Uterus (tissue), 4 donors: Measurements from ENCODE around the gene TLE4. TPM values are rescaled to one million over a fixed set of nuclear protein-coding genes. Genes with fewer than 3 reads are reported as not detected.

Experiments used
- DNase-seq, 2 donors: peaks; one replicate each; pipeline ENCODE4 v3.0.0-alpha.2; 2019 to 2020
- H3K27ac ChIP-seq, 2 donors: fragments of 200-600 bp; sonication (generic); 1 replicate in 1 of 2; 2 replicates in 1 of 2; pipeline ENCODE4 v1.5.1; 2016 to 2018
- H3K27me3 ChIP-seq, 2 donors: fragments of 200-600 bp; sonication (generic); one replicate each; pipeline ENCODE4 v1.5.1; 2018 to 2019; ENCODE audit warnings: control low read depth in 1 of 2
- H3K36me3 ChIP-seq, 2 donors: fragments of 200-600 bp; sonication (generic); one replicate each; pipeline ENCODE4 v1.5.1; 2019; ENCODE audit warnings: control low read depth in 1 of 2
- H3K4me1 ChIP-seq, 2 donors: fragments of 200-600 bp; sonication (generic); one replicate each; pipeline ENCODE4 v1.5.1; 2018 to 2019; ENCODE audit warnings: control low read depth in 1 of 2
- H3K4me3 ChIP-seq, 2 donors: fragments of 200-600 bp; sonication (generic); 1 replicate in 1 of 2; 2 replicates in 1 of 2; pipeline ENCODE4 v1.5.1; 2018 to 2019; ENCODE audit warnings: mild to moderate bottlenecking in 1 of 2
- H3K9me3 ChIP-seq, 2 donors: fragments of 200-600 bp; sonication (generic); one replicate each; pipeline ENCODE4 v1.5.1; 2019; ENCODE audit warnings: control low read depth in 1 of 2
- CTCF ChIP-seq, 4 experiments: fragments of 200-600 bp in 2 of 4; fragments of 450-650 bp in 2 of 4; sonication (generic) in 2 of 4; IDR thresholded peaks; one replicate each; pipeline ENCODE4 v1.5.1; 2016 to 2019; ENCODE audit warnings: antibody characterized with exemption in 4 of 4, mild to moderate bottlenecking in 2 of 4, moderate library complexity in 1 of 4
- POLR2A ChIP-seq, 2 donors: fragments of 450-650 bp; IDR thresholded peaks; one replicate each; pipeline ENCODE4 v1.6.1; 2016; ENCODE audit warnings: antibody characterized with exemption in 2 of 2, mild to moderate bottlenecking in 1 of 2, moderate library complexity in 1 of 2
- intact Hi-C: fragments of 100-400 bp; cut with DNase I; formaldehyde crosslinking; loops from one replicate; pipeline ENCODE4 v1.15.1; 2023; ENCODE audit warnings: low total_unique reads
- total RNA-seq, 4 donors: library from RNA; depleted of rRNA in 3 of 4; stranded (reverse); fragments of >200 nt in 3 of 4; gene quantifications; one replicate each; pipeline versions ENCODE4 v1.1.0 to v1.2.4, GENCODE V29; 2014 to 2023
- donor health status: DM: yes; HTN: yes; CAD: no.

TLE4 gene
- total RNA-seq, 4 donors from 2014 or later = 21.1 to 134 (median 35.1) TPM

GRCh38 chr9:79591458-79591857 is 19.7 kb downstream of the TLE4 start:
- Histone ChIP-seq H3K4me1 (no peaks in the 10 kb centered on the region), H3K9me3 (no peaks in the 10 kb centered on the region), H3K4me3 (no peak overlapping the region), H3K27me3 (no peaks in the 10 kb centered on the region), H3K36me3 (no peaks in the 10 kb centered on the region), H3K27ac (no peak overlapping the region)
- intact Hi-C loops = no loop called here
- no peak for DNase-seq
- TF ChIP-seq POLR2A (IDR thresholded peaks at IDR 0.05) (no peak), CTCF (IDR thresholded peaks at IDR 0.05) (no peak)

DNA sequence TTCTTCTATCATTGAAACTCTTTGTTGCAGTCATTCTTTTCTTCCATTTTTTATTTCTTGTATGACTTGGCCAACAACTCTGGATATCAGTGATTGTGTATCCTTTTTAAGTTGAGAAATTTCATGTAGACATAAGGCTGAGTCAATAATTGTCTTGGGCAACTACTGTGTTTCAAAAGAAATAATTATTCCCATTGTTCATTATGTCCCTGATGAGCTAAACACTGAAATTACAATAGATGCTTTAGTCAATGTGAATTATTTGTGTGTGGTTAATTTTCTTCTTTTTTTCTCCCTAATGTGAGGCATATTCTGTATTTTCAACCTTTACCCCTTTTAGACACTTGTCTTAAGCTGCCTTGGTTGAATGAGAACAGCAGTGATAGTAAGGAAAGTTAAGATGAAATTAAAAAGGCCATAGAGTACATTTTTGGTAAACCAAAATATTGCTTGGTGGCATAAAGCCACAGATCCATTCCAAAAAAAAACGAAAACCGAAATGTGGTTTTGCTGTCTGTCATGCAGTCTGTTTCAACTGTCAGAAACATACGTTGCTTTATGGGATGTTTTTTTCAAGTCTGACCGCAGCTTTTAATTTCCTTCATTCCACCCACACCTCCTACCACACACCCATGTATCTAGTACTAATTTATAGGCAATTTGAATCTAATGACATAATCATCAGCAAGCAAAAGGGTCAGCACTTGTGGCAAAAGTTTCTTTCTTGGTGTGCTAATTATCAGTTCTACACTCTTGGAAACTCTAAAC is 21.1 kb downstream of the TLE4 start:
- no peak overlapping the region for H3K27ac ChIP-seq
- TF ChIP-seq POLR2A (IDR thresholded peaks at IDR 0.05) = no peak
- no peak for TF ChIP-seq CTCF (IDR thresholded peaks at IDR 0.05)
- no peaks in the 10 kb centered on the region for H3K36me3 ChIP-seq
- H3K4me3 ChIP-seq = no peak overlapping the region
- no peak for DNase-seq
- H3K4me1 ChIP-seq = no peaks in the 10 kb centered on the region
- H3K27me3 ChIP-seq = no peaks in the 10 kb centered on the region
- intact Hi-C loops = no loop called here
- no peaks in the 10 kb centered on the region for H3K9me3 ChIP-seq

DNA sequence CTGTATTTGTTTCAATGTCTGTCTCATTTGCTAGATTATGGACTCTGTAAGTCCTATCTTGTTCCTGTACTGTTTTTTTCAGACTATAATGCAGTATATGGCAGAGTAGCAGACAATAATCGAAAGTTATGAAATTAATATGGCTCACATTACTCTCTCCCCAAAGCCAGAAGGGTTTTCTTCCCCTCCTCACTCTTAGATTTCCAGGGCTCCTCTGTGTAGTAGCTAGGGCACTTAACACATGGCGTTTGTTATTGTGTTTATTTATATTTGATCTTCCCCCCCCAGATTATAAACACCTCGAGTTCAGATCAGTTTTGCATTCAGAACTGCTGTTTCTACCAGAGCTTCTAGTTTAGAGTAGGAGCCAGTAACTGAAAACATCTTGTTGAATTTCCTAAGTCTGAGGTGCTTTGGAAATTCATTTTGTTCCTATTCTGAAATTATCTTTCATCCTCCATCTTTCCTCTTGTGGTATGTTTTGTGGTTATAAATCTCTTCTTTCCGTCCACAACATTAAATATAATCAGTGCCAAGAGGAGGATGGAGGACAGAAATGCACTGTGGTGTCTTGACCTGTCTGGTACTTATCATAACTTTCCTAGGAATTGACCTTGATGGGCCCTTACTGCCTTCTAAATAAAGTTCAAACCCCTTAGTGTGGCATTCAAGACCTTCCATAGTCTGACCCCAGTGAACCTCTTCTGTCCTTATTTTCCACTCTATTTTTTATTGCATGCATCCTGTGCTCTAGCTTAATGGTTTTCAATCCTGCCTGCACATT is 27.0 kb downstream of the TLE4 start:
- H3K9me3 ChIP-seq = no peaks in the 10 kb centered on the region
- no peak for DNase-seq
- no peaks in the 10 kb centered on the region for H3K27me3 ChIP-seq
- H3K27ac ChIP-seq = no peak overlapping the region
- H3K4me3 ChIP-seq = no peak overlapping the region
- no peaks in the 10 kb centered on the region for H3K4me1 ChIP-seq
- TF ChIP-seq POLR2A (IDR thresholded peaks at IDR 0.05) (no peak), CTCF (IDR thresholded peaks at IDR 0.05) (no peak)
- H3K36me3 ChIP-seq = no peaks in the 10 kb centered on the region
- intact Hi-C loops = no loop called here

GRCh38 chr9:79600466-79600865 is 28.7 kb downstream of the TLE4 start:
- TF ChIP-seq POLR2A (IDR thresholded peaks at IDR 0.05) (no peak), CTCF (IDR thresholded peaks at IDR 0.05) (no peak)
- intact Hi-C loops = no loop called here

More at GRCh38 chr9:79600466-79600865, 28.7 kb downstream of the TLE4 start:
- Histone ChIP-seq H3K27me3 (no peaks in the 10 kb centered on the region), H3K4me1 (no peaks in the 10 kb centered on the region), H3K4me3 (no peak overlapping the region), H3K9me3 (no peaks in the 10 kb centered on the region), H3K27ac (no peak overlapping the region), H3K36me3 (no peaks in the 10 kb centered on the region)
- no peak for DNase-seq
